GM20431 (cell line): ENCODE measurements around the gene ELMO1.

Experiments used
- in situ Hi-C: fragments of 300-500 bp; cut with MseI, MboI; formaldehyde crosslinking; loops from one replicate; pipeline ENCODE4 v1.15.0; 2020; ENCODE audit warnings: low sequenced_read_pairs; ENCODE audit not compliant: unreplicated experiment

ELMO1 gene

DNA sequence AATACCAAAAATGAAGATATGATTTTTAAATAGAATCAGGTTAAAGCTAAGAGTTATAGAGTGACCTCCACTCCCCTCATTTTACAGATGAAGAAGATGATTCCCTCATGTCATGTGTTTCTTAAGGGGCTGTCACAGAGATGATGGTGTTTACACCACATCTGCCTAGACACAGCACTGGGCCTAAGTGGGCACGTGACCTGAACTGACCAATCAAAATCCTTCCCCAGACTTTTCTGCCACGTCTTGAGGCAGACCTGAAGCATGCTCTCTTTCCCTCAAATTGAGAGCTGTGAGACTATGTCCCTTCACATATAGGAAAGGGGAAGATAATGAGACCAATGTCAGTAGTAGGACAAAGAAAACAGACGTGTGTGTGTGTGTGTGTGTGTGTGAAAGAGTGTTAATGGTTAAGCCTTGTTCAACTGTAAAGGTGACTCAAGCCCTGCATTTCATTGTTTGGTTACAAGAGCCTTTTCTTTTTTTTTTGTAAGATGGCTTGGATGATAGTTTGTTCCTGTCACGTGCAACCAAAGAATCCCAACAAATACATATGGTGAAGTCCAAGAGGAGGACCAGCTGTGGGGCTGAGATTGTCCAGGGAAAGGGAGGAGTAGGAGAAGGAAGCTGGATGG lies 551.6 kb downstream of the ELMO1 start:
- in situ Hi-C loops: no loop called here

DNA sequence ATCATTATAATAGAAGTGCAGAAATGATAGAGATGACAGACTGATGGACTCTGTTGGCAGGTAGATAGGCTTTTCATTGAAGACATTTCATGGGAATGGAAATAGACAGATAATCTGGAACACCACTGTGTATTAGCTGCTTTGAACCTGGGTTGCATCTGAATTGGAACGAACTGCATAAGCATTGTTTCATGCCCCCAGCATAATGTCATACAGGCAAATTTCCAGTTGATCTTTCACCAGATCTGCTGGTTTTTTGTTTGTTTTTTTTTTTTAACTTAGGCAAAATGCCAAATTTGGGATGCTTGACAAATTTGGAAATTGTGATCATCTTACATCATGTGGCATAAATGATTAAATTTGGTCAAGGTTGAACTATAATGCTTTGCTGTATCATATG lies 552.2 kb downstream of the ELMO1 start:
- in situ Hi-C loops: no loop called here

DNA sequence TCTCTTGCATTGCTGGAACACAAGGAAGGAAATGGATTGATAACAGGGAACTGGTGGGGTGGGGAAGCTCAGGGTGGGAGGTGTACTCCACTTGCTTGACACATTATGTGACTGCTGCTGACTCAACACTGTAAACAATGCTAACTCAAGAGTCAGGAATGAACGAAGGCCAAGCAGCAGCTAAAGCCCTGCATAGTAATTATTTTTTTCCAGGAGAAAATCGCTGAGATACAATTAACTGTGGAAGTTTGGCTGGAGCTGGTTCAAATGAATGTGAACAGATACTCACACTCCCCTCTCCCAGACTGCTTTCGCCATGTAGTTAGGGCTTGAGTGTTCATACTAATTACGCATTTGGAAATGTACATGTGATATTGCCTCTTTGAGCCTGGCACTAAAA lies 553.5 kb downstream of the ELMO1 start:
- in situ Hi-C loops: no loop called here

GRCh38 chr7:36894190-36894589 lies 554.5 kb downstream of the ELMO1 start:
- in situ Hi-C loops: no loop called here

- in situ Hi-C loops: no loop called here
Observed at GRCh38 chr7:36889182-36889581, 559.5 kb downstream of the ELMO1 start.

- in situ Hi-C loops: no loop called here
Observed at GRCh38 chr7:36887969-36888368, 560.7 kb downstream of the ELMO1 start.

- in situ Hi-C loops: no loop called here
Observed at GRCh38 chr7:36887233-36887632, 561.4 kb downstream of the ELMO1 start.

DNA sequence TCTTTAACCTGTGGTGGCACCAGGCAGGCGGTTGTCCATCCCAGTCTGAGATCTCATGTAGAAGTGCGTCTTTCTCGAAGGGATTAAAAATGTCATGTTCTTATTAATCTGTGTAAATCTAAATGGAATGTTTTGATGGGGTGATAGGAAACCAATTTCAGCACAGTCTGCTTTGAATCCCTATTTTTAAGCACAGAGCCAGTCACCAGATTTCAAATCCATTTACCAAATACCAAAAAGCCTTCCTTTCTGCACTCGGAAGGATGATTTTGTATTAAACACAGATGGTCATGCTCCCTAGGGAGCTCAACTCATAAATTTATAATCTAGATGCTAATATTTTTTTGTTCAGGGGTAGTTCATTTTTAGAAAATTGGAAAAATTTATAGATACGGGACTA lies 563.8 kb downstream of the ELMO1 start:
- in situ Hi-C loops: no loop called here

GRCh38 chr7:36884351-36884750 lies 564.3 kb downstream of the ELMO1 start:
- in situ Hi-C loops: no loop called here

DNA sequence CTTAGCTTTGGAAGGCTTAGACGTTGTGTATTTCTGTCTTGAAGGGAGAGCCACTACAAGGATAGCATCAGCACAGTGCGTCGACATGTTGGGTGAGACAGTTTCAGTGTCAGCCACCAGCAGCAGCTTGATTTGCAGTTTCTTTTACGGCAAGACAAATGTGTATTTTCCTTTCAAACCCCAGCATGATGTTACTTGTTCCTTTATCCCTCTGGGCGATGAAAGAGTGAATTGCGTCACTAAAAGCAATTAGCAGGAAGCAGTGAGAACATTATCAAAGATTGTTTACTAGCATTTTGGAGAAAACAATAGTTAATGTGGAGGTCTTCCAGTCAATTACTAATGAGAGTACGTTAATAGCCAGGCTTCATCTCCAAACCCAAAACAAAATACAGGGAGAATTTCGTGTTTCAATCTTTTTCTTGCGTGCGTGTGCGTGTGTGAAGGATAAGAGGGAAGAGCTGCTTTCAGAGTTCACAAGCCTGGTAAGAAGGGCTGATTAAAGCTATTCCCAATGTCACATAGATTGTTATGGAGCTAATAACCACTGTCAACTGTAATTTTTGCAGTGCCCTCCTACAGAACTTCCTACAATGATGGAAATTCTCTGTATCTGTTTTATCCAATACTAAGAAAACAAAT lies 567.3 kb downstream of the ELMO1 start:
- in situ Hi-C loops: no loop called here

GRCh38 chr7:36880108-36880507 lies 568.6 kb downstream of the ELMO1 start:
- in situ Hi-C loops: no loop called here

DNA sequence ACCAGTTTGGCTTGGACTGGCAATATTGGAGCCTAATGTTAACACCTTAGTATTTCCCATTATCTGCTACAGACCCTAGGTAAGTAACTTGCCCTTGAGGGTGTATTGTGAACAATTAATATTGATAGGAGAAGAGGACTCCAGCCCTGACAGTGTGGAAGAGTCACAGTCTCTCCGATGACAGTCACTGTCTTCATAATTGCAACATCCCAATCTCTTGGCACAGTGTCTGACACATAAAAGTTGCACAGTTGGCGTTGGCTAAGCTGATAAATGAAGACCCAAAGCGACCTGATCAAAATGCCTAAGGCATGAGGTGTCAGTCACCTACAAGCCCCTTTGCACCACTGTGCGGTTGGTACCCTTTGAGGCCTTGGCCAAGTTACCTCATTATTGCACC lies 569.6 kb downstream of the ELMO1 start:
- in situ Hi-C loops: no loop called here

DNA sequence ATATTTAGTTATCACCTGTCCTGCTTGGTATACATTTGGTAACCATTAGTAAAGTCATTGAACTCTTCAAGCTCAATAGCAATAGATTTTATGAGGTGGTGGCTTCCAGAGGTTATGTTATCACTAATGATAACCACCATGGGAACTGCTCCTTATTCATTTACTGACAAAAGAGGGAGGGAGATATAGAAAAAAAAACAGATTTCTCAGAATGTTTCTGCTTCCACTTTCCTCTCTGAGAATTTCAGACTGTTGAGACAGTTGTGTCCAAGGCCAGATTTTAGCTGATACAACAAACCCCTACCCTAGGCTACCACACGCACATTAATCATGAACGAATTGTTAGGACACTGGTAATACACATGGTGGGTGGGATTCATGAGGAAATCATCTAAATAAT lies 570.4 kb downstream of the ELMO1 start:
- in situ Hi-C loops: no loop called here

DNA sequence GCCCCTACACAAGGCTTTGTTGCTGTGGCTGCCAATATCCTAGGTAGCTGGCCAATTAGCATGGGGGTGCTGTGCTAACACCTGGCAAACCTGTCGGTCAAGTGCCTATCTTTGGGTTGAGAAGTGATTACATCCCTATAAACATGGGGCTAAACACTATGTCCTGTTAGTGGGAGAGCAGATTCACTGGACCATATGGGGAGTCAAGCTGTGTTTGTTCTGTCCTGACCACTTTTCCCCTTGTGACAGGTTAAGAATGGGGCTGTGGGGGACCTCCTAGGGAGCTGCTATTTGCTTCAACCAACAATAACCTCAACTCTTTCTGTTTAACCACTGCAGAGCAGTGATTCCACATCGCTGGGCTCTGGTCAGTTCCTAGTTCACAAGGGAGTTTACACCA lies 572.9 kb downstream of the ELMO1 start:
- in situ Hi-C loops: no loop called here

- in situ Hi-C loops: no loop called here
Observed at GRCh38 chr7:36874041-36874440, 574.6 kb downstream of the ELMO1 start.

GRCh38 chr7:36871863-36872262 lies 576.8 kb downstream of the ELMO1 start:
- in situ Hi-C loops: no loop called here

DNA sequence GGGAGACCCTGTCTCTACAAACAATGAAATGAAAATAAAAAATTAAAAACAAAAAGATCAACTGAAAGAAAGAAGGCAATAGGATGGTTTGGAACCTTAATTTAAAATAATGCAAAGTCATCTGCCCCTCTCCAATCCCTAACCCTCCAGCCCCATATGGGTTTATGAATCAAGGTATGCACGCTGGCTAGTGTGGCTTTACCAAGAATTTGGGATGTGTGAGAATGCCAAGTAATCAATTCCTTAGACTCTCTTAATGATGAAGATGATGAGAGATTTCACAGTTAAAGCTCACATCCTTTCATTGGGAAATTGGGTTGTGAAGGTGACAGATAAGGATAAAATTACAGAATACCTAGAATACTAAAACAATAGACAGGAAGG lies 577.3 kb downstream of the ELMO1 start:
- in situ Hi-C loops: no loop called here

DNA sequence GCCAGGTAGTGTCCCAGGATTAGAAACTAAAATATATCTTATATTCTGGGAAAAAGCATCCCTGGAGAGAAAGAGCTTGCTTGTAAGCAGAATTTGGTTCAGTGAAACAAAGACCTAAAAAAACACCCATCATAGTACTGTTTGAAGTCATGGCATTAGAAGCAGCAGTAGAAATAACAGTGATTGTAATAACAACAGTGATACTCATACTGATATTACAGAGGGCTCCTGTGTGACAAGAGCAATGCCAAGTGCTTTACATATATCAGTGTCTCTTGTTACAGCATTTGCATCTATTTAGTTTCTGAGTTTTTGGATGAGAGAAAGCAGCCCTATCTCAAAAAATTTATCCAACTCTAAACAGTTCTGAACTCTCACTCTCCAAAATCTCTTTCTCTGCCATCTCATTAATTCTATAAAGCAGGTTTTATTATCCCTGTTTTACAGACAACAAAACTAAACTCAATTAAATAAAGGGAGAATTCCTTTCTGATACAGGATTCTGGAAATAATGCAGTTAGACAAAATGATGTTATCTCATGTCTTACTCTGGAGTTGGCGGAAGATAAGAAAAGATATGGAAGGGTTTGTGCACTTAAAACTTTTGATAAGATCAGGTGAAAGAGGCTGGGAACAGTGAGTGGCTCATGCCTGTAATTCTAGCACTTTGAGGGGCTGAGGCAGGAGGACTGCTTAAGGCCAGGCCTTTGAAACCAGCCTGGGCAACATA lies 577.9 kb downstream of the ELMO1 start:
- in situ Hi-C loops: no loop called here

GRCh38 chr7:36868727-36869411 lies 579.8 kb downstream of the ELMO1 start:
- in situ Hi-C loops: no loop called here

GRCh38 chr7:36865019-36865418 lies 583.6 kb downstream of the ELMO1 start:
- in situ Hi-C loops: no loop called here
